Measurements from ENCODE around the gene HECTD1. TPM values are rescaled to one million over a fixed set of nuclear protein-coding genes. Genes with fewer than 3 reads are reported as not detected.
A peak's percentile ranks its signal among the peaks of the same experiment; 100 is the strongest.

HECTD1 gene
- total RNA-seq, 1 donor: 266 TPM

- DNase-seq (ENCODE audit: low read depth): peak; percentile 28
- no peak for TF ChIP-seq CTCF (IDR thresholded peaks at IDR 0.05; ENCODE audit: insufficient read depth, low read length)
- no peak overlapping the region for H3K4me3 ChIP-seq (ENCODE audit: low read depth, low read length)
These were observed 43.7 kb upstream of the HECTD1 start for GRCh38 chr14:31251028-31251958.

GRCh38 chr14:31244626-31245025 is 37.0 kb upstream of the HECTD1 start:
- no peak overlapping the region for H3K4me3 ChIP-seq (ENCODE audit: low read depth, low read length)
- no peak for TF ChIP-seq CTCF (IDR thresholded peaks at IDR 0.05; ENCODE audit: insufficient read depth, low read length)
- no peak for DNase-seq (ENCODE audit: low read depth)

- no peak for TF ChIP-seq CTCF (IDR thresholded peaks at IDR 0.05; ENCODE audit: insufficient read depth, low read length)
- no peak for DNase-seq (ENCODE audit: low read depth)
These were observed 36.3 kb upstream of the HECTD1 start for GRCh38 chr14:31243860-31244259.

GRCh38 chr14:31242161-31242940 is 34.8 kb upstream of the HECTD1 start:
- H3K4me3 ChIP-seq (ENCODE audit: low read depth, low read length): peak overlapping the region; percentile 14
- peak; percentile 56 for DNase-seq (ENCODE audit: low read depth)

More at GRCh38 chr14:31243860-31244259, 36.3 kb upstream of the HECTD1 start:
- H3K4me3 ChIP-seq (ENCODE audit: low read depth, low read length): no peak overlapping the region

- peak; percentile 42 for DNase-seq (ENCODE audit: low read depth)
- no peak for TF ChIP-seq CTCF (IDR thresholded peaks at IDR 0.05; ENCODE audit: insufficient read depth, low read length)
- H3K4me3 ChIP-seq (ENCODE audit: low read depth, low read length): peak overlapping the region; percentile 14
These were observed 34.0 kb upstream of the HECTD1 start for GRCh38 chr14:31241450-31242114.

- no peak for TF ChIP-seq CTCF (IDR thresholded peaks at IDR 0.05; ENCODE audit: insufficient read depth, low read length)
- H3K4me3 ChIP-seq (ENCODE audit: low read depth, low read length): no peak overlapping the region
- no peak for DNase-seq (ENCODE audit: low read depth)
These were observed 32.1 kb upstream of the HECTD1 start for GRCh38 chr14:31239741-31240140.

Measured in fibroblast of the aortic adventitia (primary cell).